Gastrocnemius medialis (tissue), 4 donors: Measurements from ENCODE around the gene GOSR2. TPM values are rescaled to one million over a fixed set of nuclear protein-coding genes. Genes with fewer than 3 reads are reported as not detected.

Source experiments
- ATAC-seq, 2 donors: fragments of 150-250 bp; one replicate each; pipeline ENCODE4 v1.9.1; 2016
- DNase-seq, 2 donors: peaks; one replicate each; pipeline ENCODE4 v3.0.0-alpha.2; 2019
- H3K27ac ChIP-seq, 4 donors: fragments of 200-600 bp; sonication (generic); 1 replicate in 1 of 4; 2 replicates in 3 of 4; pipeline ENCODE4 v1.5.1; 2016 to 2018; ENCODE audit warnings: mild to moderate bottlenecking in 2 of 4, moderate library complexity in 1 of 4
- H3K27me3 ChIP-seq, 3 donors: fragments of 200-600 bp; sonication (generic) in 2 of 3; 1 replicate in 1 of 3; 2 replicates in 2 of 3; pipeline versions ENCODE4 v1.5.1 to v1.6.0; 2016 to 2019; ENCODE audit warnings: mild to moderate bottlenecking in 1 of 3, moderate library complexity in 1 of 3
- H3K36me3 ChIP-seq, 2 donors: fragments of 200-600 bp; sonication (generic) in 1 of 2; one replicate each; pipeline ENCODE4 v1.5.1; 2017 to 2018
- H3K4me1 ChIP-seq, 2 donors: fragments of 200-600 bp; sonication (generic) in 1 of 2; one replicate each; pipeline ENCODE4 v1.5.1; 2016 to 2017; ENCODE audit warnings: mild to moderate bottlenecking in 2 of 2
- H3K4me3 ChIP-seq, 4 donors: fragments of 200-600 bp; sonication (generic) in 3 of 4; 1 replicate in 1 of 4; 2 replicates in 3 of 4; pipeline ENCODE4 v1.5.1; 2016 to 2019; ENCODE audit warnings: mild to moderate bottlenecking in 2 of 4
- H3K9me3 ChIP-seq, 3 donors: fragments of 200-600 bp; sonication (generic) in 2 of 3; 1 replicate in 1 of 3; 2 replicates in 2 of 3; pipeline ENCODE4 v1.5.1; 2016 to 2019
- CTCF ChIP-seq, 5 experiments: fragments of 450-650 bp in 3 of 5; fragments of 200-600 bp in 2 of 5; sonication (generic) in 2 of 5; IDR thresholded peaks in 4 of 5; conservative IDR thresholded peaks in 1 of 5; 1 replicate in 4 of 5; 2 replicates in 1 of 5; pipeline ENCODE4 v1.5.1; 2016 to 2019; ENCODE audit warnings: antibody characterized with exemption in 5 of 5, mild to moderate bottlenecking in 3 of 5, moderate library complexity in 3 of 5
- POLR2A ChIP-seq, 2 donors: fragments of 450-650 bp; IDR thresholded peaks; one replicate each; pipeline ENCODE4 v1.6.1; 2017; ENCODE audit warnings: antibody characterized with exemption in 2 of 2, mild to moderate bottlenecking in 2 of 2, moderate library complexity in 2 of 2
- in situ Hi-C, 4 donors: fragments of 200-750 bp; cut with MboI; loops; one replicate each; pipeline versions ENCODE4 v1.15.0 to v1.8.0; 2017; ENCODE audit warnings: low sequenced_read_pairs in 4 of 4
- intact Hi-C: fragments of 100-400 bp; cut with DNase I; formaldehyde crosslinking; loops from one replicate; pipeline ENCODE4 v1.15.1; 2023; ENCODE audit warnings: low total_unique reads
- total RNA-seq, 4 donors: library from RNA; depleted of rRNA; stranded (reverse); fragments of >200 nt; gene quantifications; one replicate each; pipeline versions ENCODE4 v1.1.0 to v1.2.3, GENCODE V29; 2016

Gene GOSR2
- total RNA-seq, 4 donors from 2014 or later, result 25.3 to 32.9 (median 31.6) TPM

- intact Hi-C loops, result no loop called here
- Histone ChIP-seq H3K36me3 (no peaks in the 10 kb centered on the region), H3K4me3 (no peak overlapping the region), H3K27ac (no peak overlapping the region), H3K27me3 (peaks cover 9 to 23% (median 11%) of the 10 kb centered on the region in 3 donors), H3K9me3 (no peaks in the 10 kb centered on the region), H3K4me1 (no peaks in the 10 kb centered on the region)
- in situ Hi-C loops, result no loop called here
- ATAC-seq, result no peak
- DNase-seq, result no peak
- TF ChIP-seq CTCF (IDR thresholded peaks at IDR 0.05 in 4 of 5, conservative IDR thresholded peaks at IDR 0.05 in 1 of 5) (no peak), POLR2A (IDR thresholded peaks at IDR 0.05) (no peak)
These were observed 28.3 kb upstream of the GOSR2 start for GRCh38 chr17:46894476-46895151.

GRCh38 chr17:46895171-46895570 is 27.8 kb upstream of the GOSR2 start:
- no peaks in the 10 kb centered on the region for H3K9me3 ChIP-seq
- no peaks in the 10 kb centered on the region for H3K4me1 ChIP-seq
- no peaks in the 10 kb centered on the region for H3K36me3 ChIP-seq
- DNase-seq (no peak), ATAC-seq (no peak)
- intact Hi-C loops (no loop called here), in situ Hi-C loops (no loop called here)
- no peak for TF ChIP-seq POLR2A (IDR thresholded peaks at IDR 0.05)
- no peak for TF ChIP-seq CTCF (IDR thresholded peaks at IDR 0.05 in 4 of 5, conservative IDR thresholded peaks at IDR 0.05 in 1 of 5)
- no peak overlapping the region for H3K27ac ChIP-seq
- H3K27me3 ChIP-seq, result peaks cover 5 to 23% (median 11%) of the 10 kb centered on the region in 3 donors
- no peak overlapping the region for H3K4me3 ChIP-seq

GRCh38 chr17:46896991-46897390 is 26.0 kb upstream of the GOSR2 start:
- in situ Hi-C loops, result no loop called here
- Histone ChIP-seq H3K36me3 (no peaks in the 10 kb centered on the region), H3K4me1 (no peaks in the 10 kb centered on the region), H3K9me3 (no peaks in the 10 kb centered on the region), H3K27ac (no peak overlapping the region), H3K27me3 (peaks cover 5 to 23% (median 7%) of the 10 kb centered on the region in 3 donors), H3K4me3 (no peak overlapping the region)
- intact Hi-C loops, result no loop called here
- no peak for TF ChIP-seq CTCF (IDR thresholded peaks at IDR 0.05 in 4 of 5, conservative IDR thresholded peaks at IDR 0.05 in 1 of 5)
- no peak for TF ChIP-seq POLR2A (IDR thresholded peaks at IDR 0.05)
- DNase-seq (no peak), ATAC-seq (no peak)

GRCh38 chr17:46898364-46898763 is 24.6 kb upstream of the GOSR2 start:
- no peaks in the 10 kb centered on the region for H3K4me1 ChIP-seq
- DNase-seq (no peak), ATAC-seq (no peak)
- in situ Hi-C loops, result no loop called here
- no peak overlapping the region for H3K4me3 ChIP-seq
- H3K36me3 ChIP-seq, result no peaks in the 10 kb centered on the region
- no peak overlapping the region for H3K27ac ChIP-seq
- TF ChIP-seq POLR2A (IDR thresholded peaks at IDR 0.05) (no peak), CTCF (IDR thresholded peaks at IDR 0.05 in 4 of 5, conservative IDR thresholded peaks at IDR 0.05 in 1 of 5) (no peak)
- H3K9me3 ChIP-seq, result no peaks in the 10 kb centered on the region
- H3K27me3 ChIP-seq, result peaks cover 5 to 12% (median 7%) of the 10 kb centered on the region in 3 donors
- intact Hi-C loops, result no loop called here

- TF ChIP-seq POLR2A (IDR thresholded peaks at IDR 0.05) (no peak), CTCF (IDR thresholded peaks at IDR 0.05 in 4 of 5, conservative IDR thresholded peaks at IDR 0.05 in 1 of 5) (no peak)
These were observed 24.1 kb upstream of the GOSR2 start for GRCh38 chr17:46898860-46899259.

More at GRCh38 chr17:46898860-46899259, 24.1 kb upstream of the GOSR2 start:
- Histone ChIP-seq H3K27me3 (peaks cover 3 to 12% (median 4%) of the 10 kb centered on the region in 3 donors), H3K9me3 (no peaks in the 10 kb centered on the region), H3K27ac (no peak overlapping the region), H3K4me1 (no peaks in the 10 kb centered on the region), H3K36me3 (no peaks in the 10 kb centered on the region), H3K4me3 (no peak overlapping the region)
- DNase-seq (no peak), ATAC-seq (no peak)
- in situ Hi-C loops, result no loop called here
- intact Hi-C loops, result no loop called here
